ENCODE data around the gene PCDHGC5.

Gene PCDHGC5

DNA sequence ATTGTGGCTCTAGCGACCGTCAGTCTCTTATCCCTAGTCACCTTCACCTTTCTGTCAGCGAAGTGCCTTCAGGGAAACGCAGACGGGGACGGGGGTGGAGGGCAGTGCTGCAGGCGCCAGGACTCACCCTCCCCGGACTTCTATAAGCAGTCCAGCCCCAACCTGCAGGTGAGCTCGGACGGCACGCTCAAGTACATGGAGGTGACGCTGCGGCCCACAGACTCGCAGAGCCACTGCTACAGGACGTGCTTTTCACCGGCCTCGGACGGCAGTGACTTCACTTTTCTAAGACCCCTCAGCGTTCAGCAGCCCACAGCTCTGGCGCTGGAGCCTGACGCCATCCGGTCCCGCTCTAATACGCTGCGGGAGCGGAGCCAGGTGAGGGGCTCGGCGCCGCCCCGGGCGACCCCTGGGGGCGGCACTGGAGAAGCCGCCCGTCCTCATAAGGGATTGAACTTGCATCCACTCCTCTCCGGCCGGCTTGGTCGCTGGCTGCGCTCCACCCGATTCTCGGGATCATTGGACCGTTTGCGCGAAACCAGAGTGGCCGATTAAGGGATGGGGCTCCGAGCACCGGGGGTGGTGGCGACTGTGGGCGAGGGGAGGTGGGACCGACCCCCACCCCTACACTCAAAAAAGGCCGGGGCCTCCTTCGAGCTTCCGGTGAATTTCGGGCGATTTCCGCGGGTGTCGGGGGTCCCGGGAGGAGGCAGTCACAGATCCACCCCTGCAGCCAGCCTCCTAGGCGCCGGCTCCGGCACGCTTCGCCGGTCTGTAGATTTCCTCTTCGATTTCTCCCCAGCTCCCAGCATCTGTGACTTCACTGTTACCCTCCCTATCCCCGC lies 2.7 kb downstream of the PCDHGC5 start:
- DNase-seq (ENCODE audit: low read depth) = no peak

DNA sequence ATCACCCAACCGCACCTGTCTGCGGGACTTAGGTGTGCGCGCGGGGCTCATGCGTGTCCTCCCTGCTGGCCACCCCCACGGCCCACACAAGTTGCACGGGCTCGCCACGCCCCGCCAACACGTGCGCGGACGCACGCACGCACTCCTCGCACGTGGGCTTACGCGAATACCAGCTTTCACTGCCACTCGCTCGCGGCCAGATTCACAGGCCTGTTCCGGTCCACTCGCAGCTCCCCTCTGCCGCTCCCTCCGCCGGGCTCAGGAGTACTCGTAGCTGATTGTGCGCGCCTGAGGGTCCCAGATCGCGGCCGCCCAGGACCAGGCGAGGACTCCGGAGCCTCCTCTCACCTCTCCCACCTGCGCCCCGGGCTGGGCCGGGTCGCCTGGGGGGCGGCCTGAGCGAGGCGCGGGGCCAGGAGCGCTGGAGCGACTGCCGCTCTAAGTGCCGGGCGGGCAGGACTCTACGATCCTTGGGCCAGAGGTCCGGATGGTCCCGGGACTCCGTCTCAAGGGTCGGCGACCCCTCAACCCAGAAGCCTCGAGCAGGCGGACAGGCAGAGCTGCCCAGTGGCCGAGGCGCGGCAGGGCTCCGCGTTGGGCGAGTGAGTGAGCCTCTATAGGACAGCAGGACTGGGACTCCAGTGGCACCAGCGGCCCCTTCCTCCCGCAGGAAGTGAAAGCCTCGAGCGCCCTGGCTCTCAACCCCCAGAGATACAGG lies 3.4 kb downstream of the PCDHGC5 start:
- no peak for DNase-seq (ENCODE audit: low read depth)

DNA sequence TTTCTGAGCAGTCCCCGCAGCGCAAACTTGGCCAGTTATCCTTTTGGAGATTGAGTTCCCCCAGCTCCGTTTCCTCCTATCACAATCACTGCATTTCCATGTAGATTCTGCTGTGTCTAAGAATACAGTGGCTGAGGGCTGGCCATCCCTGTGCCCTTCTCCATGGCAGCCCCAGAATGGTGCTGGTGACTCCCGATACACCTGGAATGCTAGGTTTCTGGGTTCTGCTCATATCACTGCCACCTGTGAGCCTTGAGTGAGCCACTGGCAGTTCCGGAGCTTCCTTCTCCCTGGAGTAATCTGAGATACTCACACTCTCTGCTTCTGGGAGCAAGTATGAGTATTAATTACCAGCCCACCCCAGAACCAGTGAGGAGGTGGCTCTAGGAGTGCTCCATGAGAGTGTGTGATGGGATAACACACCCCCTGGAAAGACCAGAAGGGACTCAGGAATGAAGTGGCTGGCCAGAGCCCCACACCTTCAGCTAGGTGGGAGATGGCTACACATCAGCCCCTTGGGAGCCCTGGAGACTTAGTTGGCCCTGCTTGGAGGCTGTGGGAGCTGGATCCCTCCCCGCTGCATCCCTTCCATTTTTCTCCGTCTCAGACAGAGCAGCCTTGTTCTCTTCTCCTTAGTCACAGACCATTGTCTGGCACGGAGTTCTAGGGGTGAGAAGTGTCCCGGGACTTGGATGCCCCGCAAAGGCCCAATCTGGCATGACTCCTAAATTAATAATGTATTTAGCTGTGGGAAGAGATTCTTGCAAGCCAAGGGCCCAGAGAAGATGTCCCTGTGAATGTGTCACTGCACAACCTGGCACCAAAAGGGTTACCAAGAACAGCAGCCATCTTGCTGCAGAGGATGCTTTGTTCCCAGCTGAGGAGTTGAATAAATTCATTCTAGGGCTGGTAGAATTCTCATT lies 4.9 kb downstream of the PCDHGC5 start:
- DNase-seq (ENCODE audit: low read depth) = no peak

DNA sequence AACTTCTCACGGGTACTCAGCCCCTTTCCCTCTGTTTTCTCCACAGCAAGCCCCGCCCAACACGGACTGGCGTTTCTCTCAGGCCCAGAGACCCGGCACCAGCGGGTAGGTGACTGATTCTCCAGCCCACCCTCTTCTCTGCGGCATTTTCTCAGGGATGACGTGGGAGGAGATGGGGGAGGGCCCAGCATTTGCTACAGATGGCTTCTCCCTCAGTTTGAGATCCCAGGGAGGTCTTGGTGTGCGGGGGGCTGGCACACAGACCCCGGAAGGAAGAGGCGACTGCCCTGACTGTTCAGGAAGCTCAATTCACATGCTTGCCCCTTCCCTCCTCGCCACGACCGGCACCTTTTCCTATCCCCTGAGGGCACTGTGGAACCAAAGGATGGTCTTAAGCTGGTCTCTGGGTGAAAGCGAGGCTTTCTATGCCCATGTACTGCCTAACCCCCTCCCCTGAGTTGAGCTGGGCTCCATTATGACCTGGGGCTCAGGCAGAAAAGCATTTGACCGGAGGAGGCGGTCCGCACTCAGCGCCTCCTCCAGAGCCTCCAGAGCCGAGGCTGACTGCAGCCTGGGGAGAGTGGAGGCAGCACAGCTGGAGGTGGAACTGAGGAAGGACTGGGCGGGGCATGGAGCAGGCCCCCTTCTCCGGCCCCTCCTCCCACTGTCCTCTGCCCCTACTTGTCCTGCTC lies 6.0 kb downstream of the PCDHGC5 start:
- DNase-seq (ENCODE audit: low read depth) = no peak

DNA sequence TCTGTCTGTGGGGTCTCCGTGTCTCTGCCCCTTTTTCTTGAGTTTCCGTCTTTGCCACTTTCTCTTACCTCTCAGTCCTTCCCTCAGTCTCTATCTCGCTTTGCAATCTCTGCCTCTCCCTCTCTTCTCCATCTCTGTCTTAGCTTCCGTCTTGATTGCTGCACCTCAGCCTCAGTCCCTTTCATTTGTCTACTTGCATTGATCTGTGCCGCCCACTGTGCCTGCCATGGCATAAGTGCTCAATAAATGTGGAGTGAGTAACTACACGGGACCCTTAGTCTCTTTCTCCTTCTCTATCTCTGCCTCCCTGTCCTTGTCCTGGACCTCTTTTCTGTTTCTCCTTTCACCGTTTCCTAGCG lies 6.6 kb downstream of the PCDHGC5 start:
- no peak for DNase-seq (ENCODE audit: low read depth)

DNA sequence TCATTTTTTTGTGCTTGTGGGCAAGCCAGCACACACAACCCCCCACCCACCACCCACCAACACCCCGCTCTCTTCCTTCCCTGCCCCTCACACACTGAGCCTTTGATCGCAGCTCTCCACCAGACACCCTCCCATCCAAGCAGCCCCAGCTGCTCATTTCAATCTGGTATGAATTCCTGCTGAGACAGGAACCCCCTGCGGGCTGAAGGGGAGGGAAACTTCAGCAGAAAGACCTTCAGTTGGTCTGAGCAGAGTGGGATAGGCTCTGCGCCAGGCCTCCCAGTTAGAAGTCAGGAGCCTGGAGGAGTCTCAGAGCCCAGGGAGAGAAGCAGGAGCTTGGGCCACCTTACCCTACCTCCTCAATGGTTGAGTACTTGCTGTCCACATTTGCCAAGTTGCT lies 7.2 kb downstream of the PCDHGC5 start:
- no peak for DNase-seq (ENCODE audit: low read depth)

DNA sequence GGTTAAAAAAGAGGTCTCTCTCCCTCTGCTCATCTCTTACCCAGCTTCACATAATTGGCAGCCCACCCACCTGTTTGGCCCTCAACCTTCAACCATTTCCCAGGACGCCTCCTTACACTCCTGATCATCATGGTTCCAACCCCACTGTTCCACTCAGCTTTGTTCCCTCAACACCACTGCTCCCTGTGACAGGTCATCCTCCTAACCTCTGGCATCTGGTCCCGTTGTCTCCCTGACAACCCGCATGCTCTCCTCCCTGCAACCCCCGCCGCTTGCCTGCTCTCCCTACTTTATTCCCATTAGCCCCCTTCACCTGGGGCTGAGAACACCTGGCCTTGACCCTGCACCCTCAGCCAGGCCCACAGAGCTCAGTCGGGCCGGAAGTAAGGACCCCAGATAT lies 12.9 kb downstream of the PCDHGC5 start:
- no peak for DNase-seq (ENCODE audit: low read depth)

DNA sequence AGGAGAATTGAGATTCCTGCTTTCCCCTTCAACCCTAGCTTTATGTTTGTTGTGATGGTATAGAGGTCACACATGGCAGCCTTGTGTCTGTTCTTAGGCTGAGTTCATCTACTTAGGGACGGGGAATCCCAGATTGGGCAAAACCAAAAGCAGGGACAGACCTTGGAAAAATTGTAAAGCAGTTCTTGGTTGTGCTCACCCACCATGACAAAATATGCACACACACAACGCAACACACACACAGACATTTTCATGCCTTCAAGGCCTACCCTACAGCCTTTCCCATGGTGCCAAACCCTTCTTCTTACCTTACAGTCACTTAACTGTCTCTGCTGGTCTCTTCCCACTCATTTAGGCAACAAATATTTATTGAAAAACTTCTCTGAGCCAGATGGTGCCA lies 14.8 kb downstream of the PCDHGC5 start:
- DNase-seq (ENCODE audit: low read depth) = no peak

DNA sequence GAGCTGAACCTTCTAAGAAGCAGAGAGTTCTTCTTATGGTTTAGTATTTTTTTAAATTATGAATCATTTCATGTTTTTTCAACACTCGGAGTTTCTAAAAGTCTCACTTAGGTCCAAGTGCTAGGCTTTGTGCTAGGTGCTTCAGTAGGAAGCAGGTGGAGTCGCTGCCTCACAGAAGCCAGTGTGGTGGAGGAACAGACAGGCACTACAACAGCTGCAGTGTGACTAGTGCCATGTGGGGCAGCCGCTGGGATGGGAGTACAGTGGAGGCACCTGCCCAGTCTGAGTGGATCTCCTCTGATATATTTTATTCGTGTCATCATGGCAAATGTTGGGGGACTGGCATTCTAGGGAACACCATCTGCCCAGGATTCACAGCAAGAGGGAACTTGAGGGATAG lies 15.3 kb downstream of the PCDHGC5 start:
- no peak for DNase-seq (ENCODE audit: low read depth)

DNA sequence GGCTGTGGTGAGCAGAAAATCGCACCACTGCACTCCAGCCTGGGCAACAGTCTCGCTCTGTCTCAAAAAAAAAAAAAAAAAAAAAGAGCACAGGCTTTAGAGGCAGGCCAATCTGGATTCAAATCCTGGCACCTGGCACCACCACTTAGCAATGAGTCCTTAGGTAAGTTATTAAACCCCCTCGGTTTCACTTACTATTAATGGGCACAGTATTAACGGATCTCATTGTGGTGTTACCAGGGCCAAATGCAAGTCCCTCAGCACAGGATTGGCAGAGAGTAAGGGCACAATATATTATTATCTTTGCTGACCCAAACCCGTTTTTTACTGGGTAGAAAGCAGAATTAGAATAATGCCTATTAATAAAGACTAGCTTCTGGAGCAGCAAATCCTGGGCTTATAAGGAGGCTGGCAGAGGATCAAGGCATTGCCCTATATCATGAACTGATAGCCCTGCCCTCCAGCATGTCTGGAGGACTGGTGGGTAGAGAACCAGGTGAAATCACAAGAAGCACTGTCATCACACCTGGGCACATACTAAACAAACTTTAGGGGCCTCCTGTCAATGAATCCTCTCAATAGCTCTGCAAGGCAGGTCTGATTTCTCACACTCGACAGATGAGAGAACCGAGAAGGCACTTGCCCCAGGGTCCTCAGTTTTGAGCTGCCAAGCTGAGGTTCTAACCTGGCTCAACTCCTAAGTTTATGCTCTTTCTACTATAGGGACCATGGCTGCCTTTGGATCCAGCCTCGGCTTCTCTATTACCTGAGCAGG lies 17.7 kb downstream of the PCDHGC5 start:
- no peak for DNase-seq (ENCODE audit: low read depth)

DNA sequence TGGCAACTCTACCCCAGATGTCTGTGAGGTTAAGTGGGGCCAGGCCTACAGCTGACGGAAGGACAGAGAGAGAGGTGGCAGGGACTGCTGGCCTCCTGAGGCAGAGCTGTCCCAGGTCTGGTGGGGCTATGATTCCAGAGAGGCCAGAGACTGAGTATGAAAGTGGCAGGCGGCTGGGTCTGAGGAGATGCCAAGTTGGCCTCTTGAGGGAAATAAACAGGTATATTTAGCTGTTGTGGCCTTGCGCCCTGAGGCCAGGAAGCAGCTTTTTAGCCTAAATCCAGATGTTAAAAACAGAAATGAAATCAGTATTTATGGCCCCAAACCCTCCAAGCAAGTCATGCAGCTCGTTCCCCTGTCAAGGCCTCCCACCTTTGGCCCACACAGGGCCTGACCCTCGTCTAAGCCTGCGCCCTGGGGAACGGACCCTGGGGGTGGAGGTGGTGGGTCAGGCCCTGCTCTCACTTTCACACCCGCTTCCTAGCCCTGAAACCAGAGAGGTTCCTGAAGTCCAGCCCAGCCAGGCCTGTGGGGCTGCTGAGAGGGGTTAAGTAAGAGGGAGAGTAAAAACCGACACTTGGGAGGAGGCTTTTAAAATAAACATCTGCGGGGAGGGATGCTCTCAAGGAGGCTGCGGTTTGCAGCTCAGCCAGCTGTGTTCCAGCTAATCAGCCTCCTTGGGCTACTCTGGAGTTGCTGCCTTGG lies 18.7 kb downstream of the PCDHGC5 start:
- no peak for DNase-seq (ENCODE audit: low read depth)

DNA sequence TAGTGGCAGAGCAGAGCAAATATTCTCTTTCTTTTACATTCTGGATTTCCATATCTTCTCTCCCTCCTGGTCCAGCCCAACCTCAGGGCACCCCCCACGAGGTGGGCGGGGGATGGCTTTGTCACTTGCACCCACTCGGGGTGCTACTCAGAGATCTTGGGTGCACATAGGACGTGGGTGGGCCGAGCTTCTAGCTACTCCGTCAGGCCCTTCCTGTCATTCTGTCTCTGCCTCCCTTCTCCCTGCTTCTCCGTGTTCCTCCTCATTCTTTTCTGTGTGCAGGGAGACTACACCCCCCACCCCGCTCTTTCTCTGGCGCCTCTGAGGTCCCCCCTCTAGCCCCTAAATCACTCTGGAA lies 19.5 kb downstream of the PCDHGC5 start:
- DNase-seq (ENCODE audit: low read depth) = no peak

DNA sequence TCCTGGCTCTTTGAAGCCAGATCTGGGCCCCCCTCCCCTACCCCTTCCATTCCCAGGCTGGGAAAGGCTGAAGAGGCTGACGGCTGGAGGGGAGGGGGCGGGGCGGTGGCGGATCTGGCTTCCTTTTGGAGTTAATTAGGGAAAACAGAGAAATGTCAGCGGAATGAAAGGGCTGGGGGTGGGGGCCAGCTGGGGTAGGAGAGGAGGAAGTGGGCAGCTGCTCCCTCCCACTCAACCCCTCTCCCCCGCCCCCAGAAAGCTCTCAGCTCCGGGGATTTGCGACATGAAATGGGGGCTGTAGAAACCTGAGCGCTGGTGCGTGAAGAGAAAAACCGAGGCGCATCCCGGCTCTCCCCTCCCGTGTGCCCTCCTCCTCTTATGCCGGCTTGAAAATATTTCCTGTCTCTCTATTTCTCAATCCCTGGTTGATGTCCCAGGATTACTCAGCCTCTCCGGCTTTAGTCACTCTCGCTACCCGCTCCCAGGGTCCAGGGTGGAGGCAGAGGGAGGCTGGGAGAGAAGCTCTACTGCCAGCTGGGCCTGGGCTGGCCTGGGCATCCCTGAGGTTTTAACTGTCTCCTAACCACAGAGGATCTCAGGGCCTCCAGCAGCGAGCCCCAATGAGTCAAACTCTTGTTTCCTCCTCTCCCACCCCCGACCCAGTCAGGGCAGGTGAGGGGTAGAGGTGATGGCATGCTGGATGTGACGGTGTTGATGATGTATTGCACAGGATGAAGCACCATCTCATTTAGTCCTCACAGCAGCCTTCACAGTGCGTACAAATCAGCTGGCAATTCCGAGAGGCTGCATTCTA lies 20.1 kb downstream of the PCDHGC5 start:
- DNase-seq (ENCODE audit: low read depth) = no peak

DNA sequence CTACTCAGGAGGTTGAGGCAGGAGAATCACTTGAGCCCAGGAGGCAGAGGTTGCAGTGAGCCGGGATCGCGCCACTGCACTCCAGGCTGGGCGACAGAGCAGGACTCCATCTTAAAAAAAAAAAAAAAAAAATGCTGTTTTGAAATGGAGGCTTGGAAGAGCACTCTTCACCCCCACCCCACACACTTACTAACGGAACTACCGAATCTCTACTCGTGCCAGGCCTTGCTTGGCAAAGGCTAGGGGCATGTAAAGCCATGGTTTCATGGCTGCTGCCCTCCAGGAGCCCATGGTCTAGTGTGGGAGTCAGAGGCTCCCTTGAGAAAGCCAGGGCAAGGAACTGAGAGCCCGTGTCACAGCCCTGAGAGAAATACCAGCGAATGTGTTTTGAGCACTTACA lies 21.3 kb downstream of the PCDHGC5 start:
- DNase-seq (ENCODE audit: low read depth) = no peak

DNA sequence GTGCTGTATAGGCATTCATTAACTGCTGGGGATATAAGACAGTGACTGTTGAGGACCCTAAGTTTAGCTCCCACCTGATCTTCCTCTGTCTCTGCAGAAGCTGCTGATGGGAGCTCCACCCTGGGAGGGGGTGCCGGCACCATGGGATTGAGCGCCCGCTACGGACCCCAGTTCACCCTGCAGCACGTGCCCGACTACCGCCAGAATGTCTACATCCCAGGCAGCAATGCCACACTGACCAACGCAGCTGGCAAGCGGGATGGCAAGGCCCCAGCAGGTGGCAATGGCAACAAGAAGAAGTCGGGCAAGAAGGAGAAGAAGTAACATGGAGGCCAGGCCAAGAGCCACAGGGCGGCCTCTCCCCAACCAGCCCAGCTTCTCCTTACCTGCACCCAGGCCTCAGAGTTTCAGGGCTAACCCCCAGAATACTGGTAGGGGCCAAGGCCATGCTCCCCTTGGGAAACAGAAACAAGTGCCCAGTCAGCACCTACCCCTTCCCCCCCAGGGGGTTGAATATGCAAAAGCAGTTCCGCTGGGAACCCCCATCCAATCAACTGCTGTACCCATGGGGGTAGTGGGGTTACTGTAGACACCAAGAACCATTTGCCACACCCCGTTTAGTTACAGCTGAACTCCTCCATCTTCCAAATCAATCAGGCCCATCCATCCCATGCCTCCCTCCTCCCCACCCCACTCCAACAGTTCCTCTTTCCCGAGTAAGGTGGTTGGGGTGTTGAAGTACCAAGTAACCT lies 22.1 kb downstream of the PCDHGC5 start:
- no peak for DNase-seq (ENCODE audit: low read depth)

DNA sequence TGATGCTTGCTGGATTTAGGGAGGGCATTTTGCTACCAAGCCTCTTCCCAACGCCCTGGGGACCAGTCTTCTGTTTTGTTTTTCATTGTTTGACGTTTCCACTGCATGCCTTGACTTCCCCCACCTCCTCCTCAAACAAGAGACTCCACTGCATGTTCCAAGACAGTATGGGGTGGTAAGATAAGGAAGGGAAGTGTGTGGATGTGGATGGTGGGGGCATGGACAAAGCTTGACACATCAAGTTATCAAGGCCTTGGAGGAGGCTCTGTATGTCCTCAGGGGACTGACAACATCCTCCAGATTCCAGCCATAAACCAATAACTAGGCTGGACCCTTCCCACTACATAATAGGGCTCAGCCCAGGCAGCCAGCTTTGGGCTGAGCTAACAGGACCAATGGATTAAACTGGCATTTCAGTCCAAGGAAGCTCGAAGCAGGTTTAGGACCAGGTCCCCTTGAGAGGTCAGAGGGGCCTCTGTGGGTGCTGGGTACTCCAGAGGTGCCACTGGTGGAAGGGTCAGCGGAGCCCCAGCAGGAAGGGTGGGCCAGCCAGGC lies 23.0 kb downstream of the PCDHGC5 start:
- DNase-seq (ENCODE audit: low read depth) = no peak

DNA sequence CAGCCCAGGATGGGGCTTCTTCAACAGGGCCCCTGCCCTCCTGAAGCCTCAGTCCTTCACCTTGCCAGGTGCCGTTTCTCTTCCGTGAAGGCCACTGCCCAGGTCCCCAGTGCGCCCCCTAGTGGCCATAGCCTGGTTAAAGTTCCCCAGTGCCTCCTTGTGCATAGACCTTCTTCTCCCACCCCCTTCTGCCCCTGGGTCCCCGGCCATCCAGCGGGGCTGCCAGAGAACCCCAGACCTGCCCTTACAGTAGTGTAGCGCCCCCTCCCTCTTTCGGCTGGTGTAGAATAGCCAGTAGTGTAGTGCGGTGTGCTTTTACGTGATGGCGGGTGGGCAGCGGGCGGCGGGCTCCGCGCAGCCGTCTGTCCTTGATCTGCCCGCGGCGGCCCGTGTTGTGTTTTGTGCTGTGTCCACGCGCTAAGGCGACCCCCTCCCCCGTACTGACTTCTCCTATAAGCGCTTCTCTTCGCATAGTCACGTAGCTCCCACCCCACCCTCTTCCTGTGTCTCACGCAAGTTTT lies 23.6 kb downstream of the PCDHGC5 start:
- peak; percentile 70 for DNase-seq (ENCODE audit: low read depth)

DNA sequence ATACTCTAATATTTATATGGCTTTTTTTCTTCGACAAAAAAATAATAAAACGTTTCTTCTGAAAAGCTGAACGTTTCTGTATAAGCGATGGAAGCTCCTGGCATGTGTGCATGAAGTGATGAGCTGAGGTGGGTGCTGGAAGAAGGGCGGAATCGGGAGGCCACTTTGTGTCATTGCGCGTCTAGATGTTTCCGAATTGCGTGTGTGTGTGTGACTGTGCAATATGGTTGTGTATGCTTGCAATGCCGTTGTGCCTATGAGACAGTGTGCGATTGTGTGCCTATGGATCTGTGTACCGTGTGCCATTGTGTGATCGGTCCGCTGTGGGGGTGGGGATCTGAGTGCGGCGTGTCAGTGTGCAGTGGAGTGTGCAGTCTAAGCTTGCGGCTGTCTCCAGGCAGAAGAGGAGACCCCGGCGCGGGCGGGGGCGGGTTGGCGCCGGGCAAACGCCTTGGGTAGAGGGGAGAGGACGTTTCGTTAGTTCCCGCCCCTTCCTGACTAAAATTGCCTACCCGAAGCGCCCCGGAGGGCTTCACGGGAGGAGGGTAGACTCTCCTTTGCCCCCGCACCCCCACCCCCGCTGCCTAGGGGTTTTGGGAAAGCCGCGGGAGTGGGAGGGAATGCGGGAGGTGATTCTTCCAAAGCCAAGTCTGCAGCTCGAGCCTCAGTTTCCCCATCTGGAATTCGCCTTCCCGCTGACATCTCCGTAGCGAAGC lies 24.2 kb downstream of the PCDHGC5 start:
- no peak for DNase-seq (ENCODE audit: low read depth)

Measured in stimulated activated CD8-positive, alpha-beta memory T cell treated with anti-CD3 and anti-CD28 coated beads, Interleukin-4, amount 100 ng/mL, for 24 hours (primary cell).